Stomach smooth muscle (tissue), 2 donors: Measurements from ENCODE around the gene SETD2.
A peak's percentile ranks its signal among the peaks of the same experiment; 100 is the strongest.

Experiments used
- H3K27ac ChIP-seq: one replicate; pipeline ENCODE4 v1.7.0; 2013; ENCODE audit warnings: mild to moderate bottlenecking, low read length, inconsistent platforms
- H3K27me3 ChIP-seq, 2 donors: one replicate each; pipeline ENCODE4 v1.7.0; 2013; ENCODE audit warnings: low read length in 2 of 2; ENCODE audit not compliant: insufficient read depth in 2 of 2, control insufficient read depth in 1 of 2
- H3K36me3 ChIP-seq, 2 donors: one replicate each; pipeline ENCODE4 v1.7.0; 2013; ENCODE audit warnings: low read length in 2 of 2; ENCODE audit not compliant: control insufficient read depth in 2 of 2, insufficient read depth in 2 of 2
- H3K4me1 ChIP-seq: one replicate; pipeline ENCODE4 v1.7.0; 2013; ENCODE audit warnings: low read length; ENCODE audit not compliant: control insufficient read depth, insufficient read depth
- H3K4me3 ChIP-seq, 2 donors: one replicate each; pipeline ENCODE4 v1.7.0; 2013; ENCODE audit warnings: low read length in 2 of 2
- H3K9ac ChIP-seq, 2 donors: one replicate each; pipeline ENCODE4 v1.7.0; 2013; ENCODE audit warnings: low read length in 2 of 2, mild to moderate bottlenecking in 1 of 2
- H3K9me3 ChIP-seq, 2 donors: one replicate each; pipeline ENCODE4 v1.7.0; 2013; ENCODE audit warnings: low read length in 2 of 2; ENCODE audit not compliant: control insufficient read depth in 2 of 2
- donor health status: healthy.
- donor health status: Pancreatic carcinoma.

Gene SETD2

DNA sequence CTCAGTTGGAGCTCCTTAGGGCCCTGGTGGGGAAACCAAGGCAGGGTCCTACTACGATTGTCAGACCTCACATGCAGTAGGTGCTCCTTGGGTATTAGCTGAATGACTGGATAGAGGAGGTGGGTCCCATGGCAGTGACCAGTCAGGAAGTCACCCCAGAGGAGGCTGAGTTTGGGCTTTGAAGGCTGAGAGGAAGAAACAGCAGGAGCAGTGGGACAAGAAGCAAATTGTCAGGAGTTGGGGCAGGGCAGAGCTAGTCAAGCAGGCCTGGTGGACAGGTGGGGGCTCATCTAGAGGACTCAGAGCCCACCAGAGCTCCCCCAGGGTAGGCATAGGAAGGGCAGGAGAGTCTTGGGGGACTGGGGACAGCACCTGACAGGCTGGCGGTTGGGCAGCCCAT lies 181.4 kb downstream of the SETD2 start:
- Histone ChIP-seq H3K36me3 (no peaks in the 10 kb centered on the region), H3K4me3 (no peak overlapping the region), H3K9ac (no peak overlapping the region), H3K4me1 (peaks cover 32% of the 10 kb centered on the region), H3K27me3 (no peaks in the 10 kb centered on the region), H3K27ac (no peak overlapping the region), H3K9me3 (no peaks in the 10 kb centered on the region)

GRCh38 chr3:46981932-46982471 lies 181.9 kb downstream of the SETD2 start:
- no peak overlapping the region for H3K27ac ChIP-seq
- H3K27me3 ChIP-seq: no peaks in the 10 kb centered on the region
- no peaks in the 10 kb centered on the region for H3K36me3 ChIP-seq
- no peak overlapping the region for H3K9ac ChIP-seq
- no peaks in the 10 kb centered on the region for H3K9me3 ChIP-seq
- H3K4me3 ChIP-seq: peak overlapping the region in 1 of 2 donors; percentile 22
- H3K4me1 ChIP-seq: peaks cover 37% of the 10 kb centered on the region

- Histone ChIP-seq H3K27me3 (no peaks in the 10 kb centered on the region), H3K4me3 (peak overlapping the region; percentile 90 to 91), H3K4me1 (peaks cover 34% of the 10 kb centered on the region), H3K27ac (no peak overlapping the region), H3K36me3 (no peaks in the 10 kb centered on the region), H3K9me3 (no peaks in the 10 kb centered on the region), H3K9ac (peak overlapping the region; percentile 42)
These were observed 183.9 kb downstream of the SETD2 start for GRCh38 chr3:46979958-46980497.

GRCh38 chr3:46978985-46979944 lies 184.6 kb downstream of the SETD2 start, which contains the start of gene NBEAL2:
Gene NBEAL2, plus strand, starts transcription at chr3:46979666. Its CDS starts 196 bp downstream, at chr3:46979862.
- H3K9ac ChIP-seq: peak within 1 kb of the TSS; percentile 88 to 91
- H3K27ac ChIP-seq: peak within 1 kb of the TSS; percentile 80
- no peaks in the 10 kb centered on the region for H3K9me3 ChIP-seq
- H3K36me3 ChIP-seq: no peaks in the 10 kb centered on the region
- H3K27me3 ChIP-seq: no peaks in the 10 kb centered on the region
- peak within 1 kb of the TSS; percentile 90 to 91 for H3K4me3 ChIP-seq
- H3K4me1 ChIP-seq: peaks cover 38% of the 10 kb centered on the region

DNA sequence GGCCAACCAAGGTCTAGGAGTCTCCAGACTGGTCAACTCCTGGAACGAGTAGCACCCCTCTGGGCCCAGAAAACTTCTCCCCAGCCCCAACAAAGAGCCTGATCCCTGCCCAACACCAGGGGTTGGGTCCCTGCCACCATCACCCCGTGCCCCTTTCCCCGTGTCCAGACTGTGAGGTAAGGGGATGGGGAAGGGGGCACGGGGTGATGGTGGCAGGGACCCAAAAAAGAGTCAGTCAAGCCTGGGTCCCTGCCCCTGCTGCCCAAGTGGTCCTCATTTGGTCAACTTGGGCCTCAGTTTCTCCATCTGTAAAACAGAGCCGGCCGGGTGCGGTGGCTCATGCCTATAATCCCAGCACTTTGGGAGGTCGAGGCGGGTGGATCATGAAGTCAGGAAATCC lies 185.5 kb downstream of the SETD2 start:
- Histone ChIP-seq H3K4me3 (no peak overlapping the region), H3K9ac (no peak overlapping the region), H3K9me3 (no peaks in the 10 kb centered on the region), H3K4me1 (peaks cover 40% of the 10 kb centered on the region), H3K27me3 (no peaks in the 10 kb centered on the region), H3K36me3 (peaks cover 0 to 3% of the 10 kb centered on the region in 2 donors), H3K27ac (no peak overlapping the region)

- no peak overlapping the region for H3K9ac ChIP-seq
- peak overlapping the region in 1 of 2 donors; percentile 3 for H3K4me3 ChIP-seq
- no peak overlapping the region for H3K27ac ChIP-seq
- H3K4me1 ChIP-seq: peaks cover 40% of the 10 kb centered on the region
- no peaks in the 10 kb centered on the region for H3K27me3 ChIP-seq
- no peaks in the 10 kb centered on the region for H3K9me3 ChIP-seq
- H3K36me3 ChIP-seq: peaks cover 0 to 3% of the 10 kb centered on the region in 2 donors
These were observed 186.1 kb downstream of the SETD2 start for GRCh38 chr3:46977811-46978195.

DNA sequence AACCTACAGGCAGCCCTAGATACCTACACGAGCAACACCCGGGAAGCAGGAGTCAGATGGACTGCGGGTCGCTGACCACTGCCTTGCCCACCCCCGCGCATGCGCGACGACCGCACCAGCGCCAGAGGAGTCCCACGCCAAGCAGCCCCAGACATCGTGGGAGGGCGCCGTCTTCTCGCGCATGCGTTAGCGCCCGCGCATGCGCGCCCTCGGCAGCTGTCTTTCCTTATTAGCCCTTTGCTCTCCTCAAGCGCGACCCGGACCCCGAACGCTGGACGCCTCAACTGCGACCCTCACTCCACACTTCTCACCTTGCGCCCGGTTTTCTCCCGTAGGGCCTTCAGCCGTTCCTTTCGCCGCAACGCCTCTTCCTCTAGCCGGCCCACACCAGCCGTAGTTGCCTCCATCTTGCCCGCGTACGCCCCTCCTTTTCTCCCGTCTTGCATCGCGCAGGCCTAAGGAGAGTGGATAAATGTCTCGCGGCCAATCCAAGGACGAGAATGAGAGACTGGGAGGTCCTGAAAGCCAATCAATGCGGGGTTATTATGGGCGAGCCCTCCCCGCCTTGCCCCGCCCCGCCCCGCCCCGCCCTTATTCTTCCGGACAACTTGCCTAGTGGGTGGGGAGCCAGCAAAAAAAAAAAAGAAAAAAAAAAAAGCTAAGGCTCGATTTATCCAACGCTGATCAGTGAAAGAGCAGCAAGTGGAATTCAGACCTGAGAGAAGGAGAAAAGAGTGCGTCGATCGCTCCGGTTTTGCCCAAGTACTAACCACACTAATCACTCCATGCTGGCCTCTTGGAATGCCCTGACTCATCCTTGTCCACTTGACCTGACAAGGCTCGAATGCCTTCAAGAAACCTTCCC lies 187.4 kb downstream of the SETD2 start, which contains the start of gene CCDC12:
TSS of gene CCDC12 (minus strand) at position 420 of the 865 bp plus-strand sequence. CDS start at position 407, 13 bp downstream.
- peak within 1 kb of the TSS; percentile 99 to 100 for H3K4me3 ChIP-seq
- no peaks in the 10 kb centered on the region for H3K9me3 ChIP-seq
- H3K27ac ChIP-seq: peak within 1 kb of the TSS; percentile 84
- H3K4me1 ChIP-seq: peaks cover 40% of the 10 kb centered on the region
- H3K36me3 ChIP-seq: peaks cover 0 to 3% of the 10 kb centered on the region in 2 donors
- no peaks in the 10 kb centered on the region for H3K27me3 ChIP-seq
- peak within 1 kb of the TSS; percentile 94 to 95 for H3K9ac ChIP-seq

- Histone ChIP-seq H3K9ac (peak overlapping the region in 1 of 2 donors; percentile 21), H3K27ac (no peak overlapping the region), H3K36me3 (peaks cover 2 to 3% of the 10 kb centered on the region in 2 donors), H3K4me1 (peaks cover 44% of the 10 kb centered on the region), H3K9me3 (no peaks in the 10 kb centered on the region), H3K4me3 (no peak overlapping the region), H3K27me3 (no peaks in the 10 kb centered on the region)
These were observed 189.3 kb downstream of the SETD2 start for GRCh38 chr3:46974421-46975171.

DNA sequence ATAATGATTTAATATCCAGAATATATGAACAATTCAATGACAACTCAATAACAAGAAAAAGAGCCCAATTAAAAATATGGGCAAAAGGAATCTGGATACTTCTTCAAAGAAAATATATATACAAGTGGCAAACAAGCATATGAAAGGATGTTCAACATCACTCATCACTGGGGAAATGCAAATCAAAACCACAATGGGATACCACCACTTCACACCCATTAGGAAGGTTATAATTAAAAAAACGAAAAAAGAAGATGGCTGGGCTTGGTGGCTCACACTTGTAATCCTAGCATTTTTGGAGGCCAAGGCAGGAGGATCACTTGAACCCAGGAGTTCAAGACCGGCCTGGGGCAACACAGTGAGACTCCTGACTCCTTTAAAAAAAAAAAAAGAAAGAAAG lies 191.5 kb downstream of the SETD2 start:
- Histone ChIP-seq H3K4me3 (no peak overlapping the region), H3K27ac (no peak overlapping the region), H3K4me1 (peaks cover 44% of the 10 kb centered on the region), H3K9me3 (no peaks in the 10 kb centered on the region), H3K27me3 (no peaks in the 10 kb centered on the region), H3K9ac (no peak overlapping the region), H3K36me3 (peaks cover 3 to 4% of the 10 kb centered on the region in 2 donors)
